Fibroblast of the conjunctiva (primary cell): ENCODE data around the gene GRIA4.

Source experiments
- DNase-seq: peaks from one replicate; pipeline ENCODE4 v3.0.0-alpha.2; 2010; ENCODE audit warnings: low read depth

Gene GRIA4

GRCh38 chr11:105639527-105639926, 29.7 kb downstream of the GRIA4 start:
- DNase-seq, result no peak

GRCh38 chr11:105641433-105641832, 31.6 kb downstream of the GRIA4 start:
- no peak for DNase-seq

- DNase-seq, result no peak
These were observed 33.0 kb downstream of the GRIA4 start for GRCh38 chr11:105642870-105643269.

GRCh38 chr11:105644839-105645573, 35.1 kb downstream of the GRIA4 start:
- DNase-seq, result no peak

- DNase-seq, result no peak
These were observed 37.9 kb downstream of the GRIA4 start for GRCh38 chr11:105647780-105648179.

- no peak for DNase-seq
These were observed 38.9 kb downstream of the GRIA4 start for GRCh38 chr11:105648762-105649161.

- no peak for DNase-seq
These were observed 55.4 kb downstream of the GRIA4 start for GRCh38 chr11:105665281-105665680.

- no peak for DNase-seq
These were observed 57.6 kb downstream of the GRIA4 start for GRCh38 chr11:105667441-105667840.

- DNase-seq, result no peak
These were observed 60.9 kb downstream of the GRIA4 start for GRCh38 chr11:105670811-105671210.

- peak; percentile 20 for DNase-seq
These were observed 63.2 kb downstream of the GRIA4 start for GRCh38 chr11:105673089-105673488.

- DNase-seq, result no peak
These were observed 79.8 kb downstream of the GRIA4 start for GRCh38 chr11:105689631-105690030.

- DNase-seq, result no peak
These were observed 80.6 kb downstream of the GRIA4 start for GRCh38 chr11:105690467-105690866.

GRCh38 chr11:105693075-105693759, 83.3 kb downstream of the GRIA4 start:
- no peak for DNase-seq

- DNase-seq, result no peak
These were observed 86.1 kb downstream of the GRIA4 start for GRCh38 chr11:105696000-105696399.

- no peak for DNase-seq
These were observed 87.4 kb downstream of the GRIA4 start for GRCh38 chr11:105697291-105697690.

- no peak for DNase-seq
These were observed 89.3 kb downstream of the GRIA4 start for GRCh38 chr11:105699203-105699602.

GRCh38 chr11:105700271-105700670, 90.4 kb downstream of the GRIA4 start:
- DNase-seq, result no peak

GRCh38 chr11:105701098-105701497, 91.2 kb downstream of the GRIA4 start:
- DNase-seq, result no peak

- no peak for DNase-seq
These were observed 96.1 kb downstream of the GRIA4 start for GRCh38 chr11:105705786-105706530.

GRCh38 chr11:105713106-105713505, 103.2 kb downstream of the GRIA4 start:
- no peak for DNase-seq

- no peak for DNase-seq
These were observed 103.8 kb downstream of the GRIA4 start for GRCh38 chr11:105713696-105714095.

GRCh38 chr11:105718641-105719040, 108.8 kb downstream of the GRIA4 start:
- DNase-seq, result no peak
